Vagina (tissue), 2 donors: ENCODE results near the gene GLT6D1.

Experiments
- POLR2A ChIP-seq, 2 donors: fragments of 450-650 bp; IDR thresholded peaks; one replicate each; pipeline ENCODE4 v1.6.1; 2017; ENCODE audit warnings: antibody characterized with exemption in 2 of 2, mild to moderate bottlenecking in 2 of 2, moderate library complexity in 2 of 2
- POLR2AphosphoS5 ChIP-seq, 2 donors: sonication (generic); formaldehyde crosslinking; IDR thresholded peaks; one replicate each; pipeline ENCODE4 v1.9.0; 2017; ENCODE audit warnings: antibody characterized with exemption in 2 of 2, mild to moderate bottlenecking in 2 of 2, low read depth in 1 of 2; ENCODE audit not compliant: insufficient read depth in 1 of 2
- TF ChIP-seq, protein P1 (sequence below), 3 experiments: fragments of 450-650 bp in 2 of 3; fragments of 200-600 bp in 1 of 3; sonication (generic) in 1 of 3; IDR thresholded peaks; one replicate each; pipeline ENCODE4 v1.5.1; 2017 to 2019; ENCODE audit warnings: antibody characterized with exemption in 3 of 3, mild to moderate bottlenecking in 2 of 3, moderate library complexity in 2 of 3

DNA sequence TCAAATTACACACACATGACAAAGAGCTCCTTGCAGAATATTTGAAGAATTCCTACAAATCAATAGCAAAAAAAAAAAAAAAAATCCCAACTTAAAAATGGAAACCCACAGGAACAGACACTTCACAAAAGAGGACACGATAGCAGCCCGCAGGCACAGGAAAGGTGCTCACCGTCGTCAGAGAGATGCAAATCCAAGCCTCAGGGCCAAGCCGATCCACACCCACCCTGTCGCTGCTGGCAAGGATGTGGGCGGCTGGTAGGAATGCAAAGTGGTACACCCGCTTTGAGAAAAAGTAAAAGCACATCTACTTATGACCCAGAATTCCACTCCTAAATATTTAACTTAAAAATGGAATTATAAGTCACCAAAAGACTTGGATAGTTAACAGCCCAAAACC lies 34.6 kb upstream of the GLT6D1 start:
- TF ChIP-seq, protein P1, sequence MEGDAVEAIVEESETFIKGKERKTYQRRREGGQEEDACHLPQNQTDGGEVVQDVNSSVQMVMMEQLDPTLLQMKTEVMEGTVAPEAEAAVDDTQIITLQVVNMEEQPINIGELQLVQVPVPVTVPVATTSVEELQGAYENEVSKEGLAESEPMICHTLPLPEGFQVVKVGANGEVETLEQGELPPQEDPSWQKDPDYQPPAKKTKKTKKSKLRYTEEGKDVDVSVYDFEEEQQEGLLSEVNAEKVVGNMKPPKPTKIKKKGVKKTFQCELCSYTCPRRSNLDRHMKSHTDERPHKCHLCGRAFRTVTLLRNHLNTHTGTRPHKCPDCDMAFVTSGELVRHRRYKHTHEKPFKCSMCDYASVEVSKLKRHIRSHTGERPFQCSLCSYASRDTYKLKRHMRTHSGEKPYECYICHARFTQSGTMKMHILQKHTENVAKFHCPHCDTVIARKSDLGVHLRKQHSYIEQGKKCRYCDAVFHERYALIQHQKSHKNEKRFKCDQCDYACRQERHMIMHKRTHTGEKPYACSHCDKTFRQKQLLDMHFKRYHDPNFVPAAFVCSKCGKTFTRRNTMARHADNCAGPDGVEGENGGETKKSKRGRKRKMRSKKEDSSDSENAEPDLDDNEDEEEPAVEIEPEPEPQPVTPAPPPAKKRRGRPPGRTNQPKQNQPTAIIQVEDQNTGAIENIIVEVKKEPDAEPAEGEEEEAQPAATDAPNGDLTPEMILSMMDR (IDR thresholded peaks at IDR 0.05), result no peak
- TF ChIP-seq POLR2A (IDR thresholded peaks at IDR 0.05), result no peak
- TF ChIP-seq POLR2AphosphoS5 (IDR thresholded peaks at IDR 0.05; ENCODE audit: insufficient read depth in 1 of 2, low read depth in 1 of 2), result no peak
